GM20000 (cell line): Measurements from ENCODE around the gene RND2.
"Not testable (repeated sequence)": the region's sequence is repeated elsewhere in the genome, so short reads cannot be mapped to it uniquely, and the experiment has no call there.

ENCODE experiments used
- DNase-seq: peaks from one replicate; pipeline ENCODE4 v3.0.0; 2012; ENCODE audit warnings: low spot score
- TF ChIP-seq, protein P1 (sequence below): IDR thresholded peaks from 2 replicates; pipeline ENCODE4 v1.5.1; 2012; ENCODE audit warnings: mild to moderate bottlenecking, control low read depth; ENCODE audit errors: extremely low read depth, missing control alignments

The RND2 gene

DNA sequence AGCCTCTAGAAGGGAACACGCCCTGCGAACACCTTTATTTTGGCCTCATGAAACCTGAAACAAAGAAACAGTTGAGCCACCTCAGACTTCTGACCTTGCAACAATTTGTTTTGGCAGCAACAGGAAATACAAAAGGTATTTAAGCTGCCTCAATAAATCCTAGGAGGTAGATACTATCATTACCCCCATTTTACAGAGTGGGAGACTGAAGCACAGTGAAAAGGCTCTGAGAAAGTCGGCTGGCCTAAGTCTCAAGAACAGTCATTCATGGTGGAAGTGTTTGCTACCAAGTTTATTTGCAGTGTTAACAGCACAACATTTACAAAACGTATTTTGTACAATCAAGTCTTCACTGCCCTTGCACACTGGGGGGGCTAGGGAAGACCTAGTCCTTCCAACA is 19.0 kb downstream of the RND2 start:
- DNase-seq, result no peak
- TF ChIP-seq, protein P1, sequence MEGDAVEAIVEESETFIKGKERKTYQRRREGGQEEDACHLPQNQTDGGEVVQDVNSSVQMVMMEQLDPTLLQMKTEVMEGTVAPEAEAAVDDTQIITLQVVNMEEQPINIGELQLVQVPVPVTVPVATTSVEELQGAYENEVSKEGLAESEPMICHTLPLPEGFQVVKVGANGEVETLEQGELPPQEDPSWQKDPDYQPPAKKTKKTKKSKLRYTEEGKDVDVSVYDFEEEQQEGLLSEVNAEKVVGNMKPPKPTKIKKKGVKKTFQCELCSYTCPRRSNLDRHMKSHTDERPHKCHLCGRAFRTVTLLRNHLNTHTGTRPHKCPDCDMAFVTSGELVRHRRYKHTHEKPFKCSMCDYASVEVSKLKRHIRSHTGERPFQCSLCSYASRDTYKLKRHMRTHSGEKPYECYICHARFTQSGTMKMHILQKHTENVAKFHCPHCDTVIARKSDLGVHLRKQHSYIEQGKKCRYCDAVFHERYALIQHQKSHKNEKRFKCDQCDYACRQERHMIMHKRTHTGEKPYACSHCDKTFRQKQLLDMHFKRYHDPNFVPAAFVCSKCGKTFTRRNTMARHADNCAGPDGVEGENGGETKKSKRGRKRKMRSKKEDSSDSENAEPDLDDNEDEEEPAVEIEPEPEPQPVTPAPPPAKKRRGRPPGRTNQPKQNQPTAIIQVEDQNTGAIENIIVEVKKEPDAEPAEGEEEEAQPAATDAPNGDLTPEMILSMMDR, result no peak

DNA sequence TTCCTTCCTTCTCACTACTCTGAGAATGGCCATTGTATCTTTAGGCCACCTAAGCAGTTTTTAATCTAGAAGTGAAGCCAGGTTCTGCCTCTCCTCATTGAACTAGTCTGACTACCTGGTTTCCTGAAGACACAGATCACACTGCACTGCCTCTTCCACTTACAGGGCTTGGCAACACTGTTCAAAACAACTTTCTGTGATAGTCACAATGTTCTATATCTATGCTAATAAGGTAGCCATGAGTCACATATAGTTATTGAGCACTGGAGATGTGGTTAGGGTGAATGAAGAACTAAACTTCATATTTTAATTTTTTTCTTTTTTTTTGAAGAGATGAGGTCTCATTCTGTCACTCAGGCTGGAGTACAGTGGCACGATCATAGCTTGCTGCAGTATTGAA is 26.9 kb downstream of the RND2 start:
- DNase-seq, result no peak
- TF ChIP-seq, protein P1, result no peak

DNA sequence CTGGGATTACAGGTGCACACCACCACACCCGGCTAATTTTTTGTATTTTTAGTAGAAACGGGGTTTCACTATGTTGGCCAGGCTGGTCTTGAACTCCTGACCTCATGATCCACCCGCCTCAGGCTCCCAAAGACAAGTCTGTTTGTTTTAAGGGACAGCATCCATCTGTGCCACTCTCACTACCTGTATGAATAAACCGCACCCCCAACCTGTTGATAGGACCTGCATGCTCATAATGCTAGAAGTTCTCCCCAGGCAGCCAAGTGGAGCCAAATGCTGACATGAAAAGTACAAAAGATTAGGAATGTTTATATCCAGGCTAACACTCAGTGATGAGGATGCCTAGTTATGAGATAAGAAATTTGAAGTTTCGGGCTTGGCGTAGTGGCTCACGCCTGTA is 28.0 kb downstream of the RND2 start:
- not testable (repeated sequence) for DNase-seq

DNA sequence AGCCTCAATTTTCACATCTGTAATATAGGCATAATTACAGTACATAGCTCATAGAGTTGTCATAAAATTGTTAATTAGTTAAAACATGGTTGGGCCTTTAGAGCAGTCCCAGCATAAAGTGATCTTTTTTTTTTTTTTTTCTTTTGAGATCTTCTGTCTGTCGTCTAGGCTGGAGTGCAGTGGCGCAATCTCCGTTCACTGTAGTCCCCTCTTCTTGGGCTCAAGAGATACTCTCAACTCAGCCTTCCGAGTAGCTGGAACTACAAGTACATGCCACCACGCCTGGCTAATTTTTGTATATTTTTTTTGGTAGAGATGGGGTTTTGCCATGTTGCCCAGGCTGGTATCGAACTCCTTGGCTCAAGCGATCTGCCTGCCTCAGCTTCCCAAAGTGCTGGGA is 31.0 kb downstream of the RND2 start:
- TF ChIP-seq, protein P1, result no peak
- DNase-seq, result no peak

DNA sequence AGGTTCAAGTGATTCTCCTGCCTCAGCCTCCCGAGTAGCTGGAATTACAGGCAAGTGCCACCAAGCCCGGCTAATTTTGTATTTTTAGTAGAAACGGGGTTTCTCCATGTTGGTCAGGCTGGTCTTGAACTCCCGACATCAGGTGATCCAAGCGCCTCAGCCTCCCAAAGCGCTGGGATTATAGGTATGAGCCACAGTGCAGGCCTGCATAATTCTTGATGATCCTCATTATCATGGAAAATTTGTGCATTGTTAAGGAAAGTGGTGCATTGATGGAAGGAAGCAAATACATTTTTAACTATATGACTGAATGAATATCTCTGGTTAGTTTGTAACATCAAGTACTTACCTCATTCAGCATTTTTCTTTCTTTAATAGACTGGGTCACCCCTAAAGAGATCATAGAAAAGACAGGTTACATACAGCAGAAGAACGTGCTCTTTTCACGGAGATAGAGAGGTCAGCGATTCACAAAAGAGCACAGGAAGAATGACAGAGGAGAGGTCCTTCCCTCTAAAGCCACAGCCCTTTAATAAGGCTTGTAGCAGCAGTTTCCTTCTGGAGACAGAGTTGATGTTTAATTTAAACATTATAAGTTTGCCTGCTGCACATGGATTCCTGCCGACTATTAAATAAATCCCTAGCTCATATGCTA is 38.1 kb downstream of the RND2 start:
- no peak for DNase-seq
- TF ChIP-seq, protein P1, result no peak

DNA sequence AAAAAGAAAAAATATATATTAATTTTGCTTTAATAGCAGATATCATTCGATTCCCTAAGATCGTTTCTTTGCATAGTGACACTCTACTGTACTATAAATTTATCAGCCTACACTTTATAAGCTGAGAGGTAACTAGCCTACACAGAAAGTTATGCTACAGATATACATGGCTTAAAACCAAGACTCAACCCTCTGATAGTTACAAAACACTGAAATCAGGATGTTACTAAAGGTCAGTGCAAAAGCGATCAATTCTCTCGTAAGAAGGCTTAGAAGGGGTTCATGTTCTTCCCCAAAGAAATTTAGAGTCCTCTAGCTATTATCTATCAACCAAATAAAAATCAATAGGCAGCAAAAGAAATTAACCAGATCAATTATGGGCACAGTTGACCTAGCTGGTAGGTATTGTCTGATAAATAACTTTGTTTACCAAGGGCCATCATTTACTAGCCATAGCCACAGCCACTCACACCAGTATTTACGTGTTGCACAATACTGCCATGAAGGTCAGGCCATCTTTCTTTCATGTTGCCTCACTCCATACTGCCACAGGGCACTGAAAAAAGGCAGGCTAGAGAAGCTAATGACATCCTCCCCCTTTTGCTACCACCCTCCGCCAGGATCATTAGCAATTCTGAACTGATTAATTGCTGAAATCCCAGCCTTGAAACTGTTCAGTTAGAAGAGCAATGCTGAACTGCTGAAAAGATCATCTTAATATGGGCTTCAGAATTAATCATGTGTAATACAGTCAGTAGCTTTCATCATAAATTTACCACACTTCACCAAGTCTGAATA is 43.7 kb downstream of the RND2 start:
- DNase-seq, result no peak
- TF ChIP-seq, protein P1, result no peak

DNA sequence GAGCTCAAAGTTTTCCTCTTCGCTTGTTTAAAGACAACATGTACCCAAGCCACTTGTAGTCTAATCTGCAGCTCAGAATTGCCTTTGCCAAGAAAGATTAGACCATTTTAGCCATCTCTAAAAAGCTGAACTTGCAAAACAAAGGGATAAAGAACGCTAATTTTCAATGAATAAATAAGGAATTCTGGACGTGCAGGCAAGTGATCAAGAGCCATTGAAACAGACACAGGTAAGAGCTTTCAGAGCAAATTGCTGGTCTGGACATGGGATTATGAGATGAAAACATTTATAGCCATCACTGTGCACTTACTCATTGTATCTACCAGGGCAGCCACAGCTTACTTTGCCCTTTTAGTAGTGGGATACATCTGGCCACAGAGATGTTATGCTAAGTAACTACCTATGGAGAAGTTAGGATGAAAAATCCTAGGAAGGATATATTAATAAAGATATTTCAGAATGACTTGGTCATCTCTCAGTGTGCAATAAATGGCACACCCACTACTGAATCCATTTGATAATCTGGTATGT is 44.4 kb downstream of the RND2 start:
- no peak for DNase-seq
- TF ChIP-seq, protein P1, result no peak
